LoVo (cell line): ENCODE measurements around the gene TRIM72.
"Not testable (repeated sequence)": the region's sequence is repeated elsewhere in the genome, so short reads cannot be mapped to it uniquely, and the experiment has no call there.

ENCODE experiments used
- DNase-seq: peaks from one replicate; pipeline ENCODE4 v3.0.0-alpha.2; 2016; ENCODE audit warnings: low spot score

The TRIM72 gene

GRCh38 chr16:31190818-31191444, 23.0 kb upstream of the TRIM72 start:
- no peak for DNase-seq

- DNase-seq: no peak
These were observed 22.1 kb upstream of the TRIM72 start for GRCh38 chr16:31191697-31192428.

GRCh38 chr16:31192856-31193642, 20.9 kb upstream of the TRIM72 start:
- DNase-seq: no peak

GRCh38 chr16:31193874-31194273, 20.0 kb upstream of the TRIM72 start:
- DNase-seq: no peak

- DNase-seq: no peak
These were observed 19.0 kb upstream of the TRIM72 start for GRCh38 chr16:31194898-31195297.

GRCh38 chr16:31195861-31196260, 18.1 kb upstream of the TRIM72 start:
- not testable (repeated sequence) for DNase-seq

- no peak for DNase-seq
These were observed 17.4 kb upstream of the TRIM72 start for GRCh38 chr16:31196324-31197088.

- no peak for DNase-seq
These were observed 15.6 kb upstream of the TRIM72 start for GRCh38 chr16:31198207-31198882.

- DNase-seq: no peak
These were observed 14.4 kb upstream of the TRIM72 start for GRCh38 chr16:31199430-31200041.

GRCh38 chr16:31200111-31200510, 13.8 kb upstream of the TRIM72 start:
- DNase-seq: not testable (repeated sequence)

GRCh38 chr16:31200821-31201568, 12.9 kb upstream of the TRIM72 start:
- no peak for DNase-seq

GRCh38 chr16:31201582-31202413, 12.1 kb upstream of the TRIM72 start:
- DNase-seq: no peak

GRCh38 chr16:31202414-31203375, 11.2 kb upstream of the TRIM72 start, which contains the start of gene PYCARD:
Gene PYCARD, minus strand, starts transcription at chr16:31202760. Its CDS starts 70 bp downstream, at chr16:31202690.
- DNase-seq: no peak

- no peak for DNase-seq
These were observed 8.8 kb upstream of the TRIM72 start for GRCh38 chr16:31204871-31205666.

- DNase-seq: peak; percentile 23
These were observed 7.1 kb upstream of the TRIM72 start for GRCh38 chr16:31206776-31207175.

- DNase-seq: no peak
These were observed 577 bp upstream of the TRIM72 start for GRCh38 chr16:31213342-31213741.

GRCh38 chr16:31214708-31215286, 878 bp downstream of the TRIM72 start:
- DNase-seq: no peak
